HepG2 (cell line): ENCODE results near the gene SIRPB1. TPM values are rescaled to one million over a fixed set of nuclear protein-coding genes. Genes with fewer than 3 reads are reported as not detected.

ENCODE experiments used
- DPF2 ChIP-seq: sonication (generic); formaldehyde crosslinking; IDR thresholded peaks from 2 replicates; pipeline ENCODE4 v1.4.0; 2020; ENCODE audit warnings: mild to moderate bottlenecking, low read depth, missing genetic modification reagents, borderline replicate concordance
- FOXA1 ChIP-seq, 2 experiments: fragments of 450-650 bp in 1 of 2; sonication (generic) in 1 of 2; formaldehyde crosslinking in 1 of 2; IDR thresholded peaks; 2 replicates each; pipeline versions ENCODE4 v1.4.0 to v1.6.1; 2016 to 2020; ENCODE audit warnings: missing genetic modification reagents in 1 of 2
- FOXC1 ChIP-seq: sonication (generic); formaldehyde crosslinking; IDR thresholded peaks from 2 replicates; pipeline ENCODE4 v1.8.0; 2022; ENCODE audit warnings: mild to moderate bottlenecking, missing genetic modification reagents, borderline replicate concordance
- FOXP4 ChIP-seq: sonication (generic); formaldehyde crosslinking; IDR thresholded peaks from 2 replicates; pipeline ENCODE4 v1.4.0; 2020; ENCODE audit warnings: missing genetic modification reagents
- FUBP1 ChIP-seq: sonication (generic); formaldehyde crosslinking; IDR thresholded peaks from 2 replicates; pipeline ENCODE4 v1.5.1; 2020; ENCODE audit warnings: missing genetic modification reagents, mild to moderate bottlenecking, borderline replicate concordance
- ISL2 ChIP-seq: sonication (generic); formaldehyde crosslinking; IDR thresholded peaks from 2 replicates; pipeline ENCODE4 v1.5.0; 2020; ENCODE audit warnings: missing genetic modification reagents
- MTF1 ChIP-seq: sonication (generic); formaldehyde crosslinking; IDR thresholded peaks from 2 replicates; pipeline ENCODE4 v1.5.0; 2020; ENCODE audit warnings: missing genetic modification reagents
- PHF20 ChIP-seq: sonication (generic); formaldehyde crosslinking; IDR thresholded peaks from 2 replicates; pipeline ENCODE4 v1.5.0; 2020; ENCODE audit warnings: mild to moderate bottlenecking, missing genetic modification reagents
- RELA ChIP-seq: sonication (generic); formaldehyde crosslinking; IDR thresholded peaks from 2 replicates; pipeline ENCODE4 v1.4.0; 2020; ENCODE audit warnings: missing genetic modification reagents
- SSRP1 ChIP-seq: IDR thresholded peaks from 2 replicates; pipeline ENCODE4 v1.6.1; 2016; ENCODE audit warnings: control low read depth
- TAF1 ChIP-seq: sonication (generic); formaldehyde crosslinking; IDR thresholded peaks from 2 replicates; pipeline ENCODE4 v1.4.0; 2020; ENCODE audit warnings: missing genetic modification reagents
- UBTF ChIP-seq: sonication (generic); formaldehyde crosslinking; IDR thresholded peaks from 2 replicates; pipeline ENCODE4 v1.4.0; 2020; ENCODE audit warnings: mild to moderate bottlenecking, missing genetic modification reagents
- ZNF503 ChIP-seq: sonication (generic); formaldehyde crosslinking; IDR thresholded peaks from 2 replicates; pipeline ENCODE4 v1.4.0; 2020; ENCODE audit warnings: missing genetic modification reagents
- ZNF549 ChIP-seq: sonication (generic); formaldehyde crosslinking; IDR thresholded peaks from 2 replicates; pipeline ENCODE4 v1.5.0; 2020; ENCODE audit warnings: missing genetic modification reagents
- ZNF598 ChIP-seq: sonication (generic); formaldehyde crosslinking; IDR thresholded peaks from 2 replicates; pipeline ENCODE4 v1.5.1; 2020; ENCODE audit warnings: mild to moderate bottlenecking, missing genetic modification reagents, borderline replicate concordance
- ZNF710 ChIP-seq: sonication (generic); formaldehyde crosslinking; IDR thresholded peaks from 2 replicates; pipeline ENCODE4 v1.5.0; 2020; ENCODE audit warnings: mild to moderate bottlenecking, missing genetic modification reagents, borderline replicate concordance
- ZNF746 ChIP-seq: sonication (generic); formaldehyde crosslinking; IDR thresholded peaks from 2 replicates; pipeline ENCODE4 v1.8.0; 2022; ENCODE audit warnings: mild to moderate bottlenecking, missing genetic modification reagents
- ZNF788 ChIP-seq: sonication (generic); formaldehyde crosslinking; IDR thresholded peaks from 2 replicates; pipeline ENCODE4 v1.5.0; 2020; ENCODE audit warnings: mild to moderate bottlenecking, missing genetic modification reagents, borderline replicate concordance
- polyA plus RNA-seq, 8 experiments: library from polyadenylated mRNA; depleted of rRNA in 3 of 8; stranded (reverse) in 7 of 8; unstranded in 1 of 8; fragments of >200 nt; fragmentation: Illumina TruSeq in 4 of 8; extraction: Trizol in 4 of 8; gene quantifications; 2 replicates each; pipeline versions ENCODE4 v1.2.1 to v1.2.3, GENCODE V29; 2011 to 2016; ENCODE audit warnings: low read depth in 4 of 8, missing spikeins in 1 of 8, mixed read lengths in 1 of 8; ENCODE audit not compliant: insufficient read depth in 1 of 8
- total RNA-seq, 5 experiments: library from RNA; depleted of rRNA; stranded (reverse); fragments of >200 nt; fragmentation: Illumina TruSeq; extraction: Trizol; gene quantifications; 2 replicates each; pipeline ENCODE4 v1.2.3, GENCODE V29; 2016; ENCODE audit warnings: low read depth in 1 of 5

The SIRPB1 gene
- total and polyA plus RNA-seq, 2 of the 13 experiments (the other 11 are each of a cell fraction or from before 2014, with no cell fraction given): 0.41 to 1.4 TPM

GRCh38 chr20:1636621-1637020 lies 16.8 kb upstream of the SIRPB1 start (continued):
- TF ChIP-seq UBTF (CRISPR knock-in tag) (peak; percentile 39; the same call in 1 of the 2 replicates), FUBP1 (CRISPR knock-in tag) (no peak), ISL2 (CRISPR knock-in tag) (peak; percentile 61), RELA (CRISPR knock-in tag) (no peak), ZNF710 (CRISPR knock-in tag) (no peak), ZNF746 (CRISPR knock-in tag) (no peak), FOXP4 (CRISPR knock-in tag) (peak; percentile 73), ZNF549 (CRISPR knock-in tag) (no peak), TAF1 (CRISPR knock-in tag) (no peak), ZNF503 (CRISPR knock-in tag) (no peak; the same call in 1 of the 2 replicates), ZNF598 (CRISPR knock-in tag) (no peak), SSRP1 (CRISPR knock-in tag) (0 out of 2 replicates have a peak, but pooled peaks have one; percentile 53), DPF2 (CRISPR knock-in tag) (no peak; the same call in 1 of the 2 replicates), FOXA1 (IDR thresholded peaks at IDR 0.05) (0 out of 2 replicates have a peak, but pooled peaks have one; percentile 30), FOXA1 (CRISPR knock-in tag; IDR thresholded peaks at IDR 0.05) (peak; percentile 97), FOXC1 (no peak), ZNF788 (peak; percentile 56; the same call in 1 of the 2 replicates), MTF1 (CRISPR knock-in tag) (no peak), PHF20 (CRISPR knock-in tag) (peak; percentile 33; the same call in 1 of the 2 replicates)
